PC-9 (cell line): Measurements from ENCODE around the gene RDH16.

Experiments used
- CTCF ChIP-seq: fragments of 200-600 bp; sonication (generic); conservative IDR thresholded peaks from 2 replicates; pipeline ENCODE4 v1.6.1; 2017; ENCODE audit warnings: mixed run types, antibody characterized with exemption, mild to moderate bottlenecking, moderate library complexity
- EZH2 ChIP-seq: fragments of 200-600 bp; sonication (generic); IDR thresholded peaks from 2 replicates; pipeline ENCODE4 v1.8.0; 2017; ENCODE audit warnings: antibody characterized with exemption, low read depth

- TF ChIP-seq CTCF (no peak), EZH2 (no peak)
These were observed 21.2 kb upstream of the RDH16 start for GRCh38 chr12:56978397-56979138.
